ENCODE measurements around the gene CXorf66.

DNA sequence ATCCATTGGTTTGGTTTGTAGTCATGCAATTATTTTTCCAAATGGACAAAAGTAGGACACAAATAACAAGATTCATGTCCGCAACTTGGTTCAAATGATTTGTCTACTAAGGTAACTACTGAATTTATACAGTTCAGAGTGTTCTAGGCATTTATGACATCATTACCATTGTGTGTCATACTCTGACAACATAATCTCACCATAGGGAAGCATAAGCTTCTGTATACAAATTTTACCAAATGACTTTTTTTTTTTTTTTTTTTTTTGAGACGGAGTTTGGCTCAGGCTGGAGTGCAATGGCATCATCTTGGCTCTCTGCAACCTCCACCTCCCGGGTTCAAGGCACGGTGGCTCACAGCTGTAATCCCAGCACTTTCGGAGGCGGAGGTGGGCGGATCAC is at the start of gene CXorf66:
- TF ChIP-seq POLR2AphosphoS5 (IDR thresholded peaks at IDR 0.05; ENCODE audit: low read depth, low read length) = no peak
- no peak for TF ChIP-seq TAF1 (IDR thresholded peaks at IDR 0.05; ENCODE audit: borderline replicate concordance, insufficient read depth, low read length)

Measured in PFSK-1 (cell line).